CD4-positive, alpha-beta T cell treated with Interleukin-17A for 4 hours (primary cell): ENCODE results near the gene KCNJ6.

ENCODE experiments used
- DNase-seq: peaks from one replicate; pipeline ENCODE4 v3.0.0-alpha.2; 2020; ENCODE audit warnings: mixed read lengths

Gene KCNJ6

GRCh38 chr21:37904856-37905255 lies 11.4 kb downstream of the KCNJ6 start:
- no peak for DNase-seq

- DNase-seq, result no peak
Measured at GRCh38 chr21:37903396-37903795, 12.9 kb downstream of the KCNJ6 start.

GRCh38 chr21:37899146-37899545 lies 17.1 kb downstream of the KCNJ6 start:
- no peak for DNase-seq

DNA sequence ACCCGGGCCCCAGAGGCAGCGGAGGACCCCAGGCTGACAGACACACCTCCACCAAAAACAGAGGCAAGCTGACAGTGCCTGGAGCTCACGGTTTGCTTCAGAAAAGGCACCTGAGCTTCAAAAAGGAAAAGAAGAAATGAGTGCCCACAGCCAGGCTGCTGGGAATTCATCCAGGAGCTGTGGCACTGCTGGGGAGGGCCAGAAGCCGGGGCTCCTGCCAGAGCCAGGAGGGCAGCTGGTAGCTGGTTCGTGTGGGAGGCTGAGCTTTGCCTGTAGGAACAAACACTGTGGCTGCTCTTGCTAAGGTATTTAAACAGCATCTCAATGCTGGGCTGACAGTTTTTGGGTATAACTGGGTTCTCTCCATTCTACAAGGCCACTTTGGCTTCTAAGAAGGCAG lies 19.5 kb downstream of the KCNJ6 start:
- no peak for DNase-seq

DNA sequence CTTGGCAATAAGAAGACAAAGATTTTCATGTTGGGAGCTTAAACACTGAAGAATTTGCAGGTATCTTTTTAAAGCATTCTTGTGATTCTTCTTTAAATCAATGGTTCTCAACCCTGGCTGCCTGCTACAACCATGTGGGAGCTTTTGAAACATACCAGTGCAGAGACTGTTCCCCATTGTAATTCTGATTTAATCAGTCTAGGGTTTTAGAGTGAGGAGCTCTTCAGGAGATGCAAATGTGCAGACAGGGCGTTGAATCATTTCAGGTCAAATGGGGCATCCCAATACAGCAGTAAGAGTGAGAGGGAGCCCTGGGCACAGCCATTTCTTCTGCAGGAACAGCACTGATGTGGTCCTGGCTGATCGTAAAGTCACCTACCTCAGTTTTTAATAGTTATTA lies 24.3 kb downstream of the KCNJ6 start:
- no peak for DNase-seq

DNA sequence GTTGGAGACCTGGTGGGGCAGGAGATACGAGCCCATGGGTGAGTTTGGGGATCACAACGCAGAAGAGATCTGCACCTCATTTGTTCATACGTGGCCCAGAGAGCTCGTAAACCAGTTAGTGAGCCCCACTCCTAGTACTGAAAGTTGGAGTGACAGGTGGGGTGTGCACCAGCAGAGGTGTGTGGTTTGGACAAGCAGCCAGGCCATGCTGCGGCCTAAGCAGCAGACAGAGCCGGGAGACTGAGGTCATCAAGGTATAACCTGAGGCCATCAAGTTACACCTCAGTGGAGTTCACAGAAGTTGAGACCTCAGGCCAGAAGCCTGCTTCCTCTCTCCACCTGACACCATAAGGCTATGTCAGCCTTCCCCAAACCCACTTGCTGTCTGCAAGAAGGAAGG lies 27.6 kb downstream of the KCNJ6 start:
- DNase-seq, result no peak

GRCh38 chr21:37886726-37887299 lies 29.4 kb downstream of the KCNJ6 start:
- no peak for DNase-seq

GRCh38 chr21:37886120-37886519 lies 30.1 kb downstream of the KCNJ6 start:
- no peak for DNase-seq

DNA sequence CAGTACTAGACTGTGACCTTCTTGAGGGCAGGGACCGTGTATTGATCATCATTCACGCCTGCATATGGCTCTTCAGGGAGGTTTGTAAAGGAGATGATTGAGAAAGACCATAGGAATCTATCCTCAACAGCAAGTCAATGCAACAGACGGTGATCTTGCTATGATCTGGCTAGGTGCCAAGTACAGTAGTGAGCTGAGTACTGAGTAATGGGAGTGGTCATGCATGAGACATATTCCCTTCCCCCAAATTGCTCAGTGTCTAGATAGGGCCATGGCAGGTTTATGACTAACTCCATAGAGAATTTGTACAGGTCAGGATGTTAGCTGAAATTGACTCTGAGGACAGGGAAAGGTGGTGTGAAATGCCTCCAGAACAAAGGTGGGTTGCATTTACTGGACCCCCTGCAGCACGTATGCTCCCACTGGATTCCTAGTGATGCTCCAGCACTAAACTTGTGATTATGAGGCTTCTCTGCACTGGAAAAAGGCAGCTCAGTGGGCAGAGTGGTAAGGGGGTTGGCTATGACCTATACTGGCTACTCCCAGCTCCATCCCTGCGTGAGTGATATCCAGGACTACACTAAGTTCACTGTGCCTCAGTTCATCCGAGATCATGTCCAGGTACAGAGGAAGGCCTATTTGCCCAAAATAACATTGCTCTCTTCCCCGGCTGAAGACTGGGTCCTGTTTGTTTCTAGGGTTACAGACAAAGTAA lies 37.2 kb downstream of the KCNJ6 start:
- no peak for DNase-seq

DNA sequence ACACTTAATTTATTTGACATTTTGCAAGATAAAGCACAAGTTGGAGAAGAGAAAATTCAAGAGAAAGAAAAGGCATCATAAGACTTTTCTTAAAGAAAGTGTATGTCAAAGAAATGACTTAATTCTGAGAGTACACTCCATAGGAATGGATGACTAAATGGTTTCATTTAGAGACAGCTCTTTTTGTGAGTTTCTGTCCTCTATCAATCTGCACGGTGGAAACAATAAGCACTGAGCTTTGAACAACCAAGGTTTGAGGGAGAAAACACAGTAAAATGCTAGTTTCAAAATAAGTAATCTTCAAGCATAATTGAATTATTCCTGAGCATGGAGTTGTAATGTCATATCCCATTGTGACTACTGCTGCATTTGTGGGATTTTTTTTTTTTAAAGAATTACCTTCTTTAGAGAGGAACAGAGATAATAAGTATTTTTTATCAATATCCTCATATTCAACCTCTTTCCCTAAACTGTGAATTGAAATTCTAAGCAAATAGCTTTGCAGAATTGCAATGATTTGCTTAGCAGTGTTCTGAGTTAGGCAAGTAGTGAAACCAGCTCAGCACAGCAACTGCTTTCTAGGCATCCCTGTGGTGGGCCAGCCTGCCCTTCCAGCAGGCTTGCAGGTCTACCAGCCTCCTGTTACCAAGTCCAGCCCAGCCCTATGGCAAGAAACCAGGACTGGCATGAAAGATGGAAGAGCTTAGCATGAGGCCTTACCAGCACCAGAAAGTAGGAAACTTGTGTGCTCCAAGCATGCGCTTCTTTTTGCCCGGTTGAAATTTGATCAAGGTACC lies 38.2 kb downstream of the KCNJ6 start:
- DNase-seq, result no peak

DNA sequence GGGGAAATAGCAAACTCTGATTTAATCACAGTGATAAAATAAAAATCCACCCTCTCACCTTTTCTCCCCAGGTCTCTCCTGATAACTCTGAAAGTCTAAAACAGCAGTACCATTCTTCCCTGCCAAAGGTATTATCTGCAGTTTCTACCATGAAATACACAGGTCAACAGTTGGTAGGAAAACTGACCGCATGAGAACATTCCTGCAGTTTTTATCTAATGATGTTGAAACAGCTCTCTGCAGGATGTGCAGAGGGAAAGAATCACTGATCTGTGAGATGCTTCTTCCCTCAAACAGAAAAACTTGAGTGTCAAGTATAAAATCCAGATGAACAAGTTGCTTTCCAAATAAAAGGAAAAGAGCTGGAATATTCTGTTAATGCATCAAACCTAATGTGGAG lies 39.1 kb downstream of the KCNJ6 start:
- DNase-seq, result no peak

DNA sequence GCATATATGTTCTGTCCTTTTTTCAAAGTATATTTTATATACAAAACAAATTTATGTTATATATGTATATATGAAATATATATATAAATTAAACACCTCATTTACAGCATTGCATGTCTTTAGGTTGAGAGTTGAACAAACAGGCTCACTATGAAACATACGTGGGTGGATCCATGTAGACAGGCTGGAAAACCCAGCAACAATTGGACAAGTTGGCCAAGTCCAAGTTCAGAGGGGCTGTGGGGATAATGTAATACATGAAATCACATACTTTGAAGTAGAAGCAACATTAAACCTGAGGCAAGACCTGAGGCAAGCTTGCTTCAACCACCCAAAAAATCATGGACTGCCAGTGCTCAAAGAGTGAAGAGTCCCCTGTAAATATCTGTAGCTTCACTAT lies 39.7 kb downstream of the KCNJ6 start:
- no peak for DNase-seq

DNA sequence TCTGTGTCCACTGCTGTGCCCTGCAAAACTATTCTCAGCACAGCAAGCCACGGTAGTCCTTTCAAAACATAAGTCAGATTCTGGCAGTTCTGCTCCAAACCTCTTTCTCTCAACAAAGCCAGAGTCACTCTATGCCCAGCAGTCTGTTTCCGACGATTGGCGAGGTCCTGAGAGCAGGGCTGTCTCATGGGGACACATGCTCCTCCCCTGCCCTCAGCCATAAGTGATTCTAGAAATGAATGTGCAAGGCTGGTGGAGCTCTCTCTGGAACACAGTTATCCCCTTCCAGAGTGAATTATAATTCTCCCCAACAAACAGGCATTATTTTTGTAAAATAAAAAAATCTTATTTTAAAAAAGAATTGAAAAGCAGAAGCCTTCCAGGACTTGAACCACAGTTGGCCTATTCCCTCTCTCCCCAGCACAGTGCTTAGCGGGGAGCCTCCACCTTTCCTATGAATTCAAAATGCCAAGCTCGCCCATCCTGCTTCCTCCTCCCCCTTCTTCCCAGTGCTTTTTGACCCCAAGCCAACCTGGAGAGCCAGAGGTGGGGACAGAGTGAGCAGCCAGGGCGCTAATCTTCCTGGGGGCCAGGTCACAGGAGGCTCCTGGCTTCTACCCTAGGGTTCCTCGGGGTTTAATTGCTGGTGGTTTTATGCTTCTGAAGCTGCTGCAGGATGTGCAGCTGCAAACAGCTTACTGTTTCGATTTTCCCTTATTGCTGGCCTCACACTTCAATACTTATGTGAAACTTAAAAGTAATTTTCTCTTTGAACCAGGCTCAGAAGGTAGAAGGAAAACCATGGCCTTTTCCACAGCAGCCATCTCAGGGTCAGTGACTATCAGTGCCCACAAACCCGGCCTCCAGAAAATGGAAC lies 41.1 kb downstream of the KCNJ6 start:
- no peak for DNase-seq

DNA sequence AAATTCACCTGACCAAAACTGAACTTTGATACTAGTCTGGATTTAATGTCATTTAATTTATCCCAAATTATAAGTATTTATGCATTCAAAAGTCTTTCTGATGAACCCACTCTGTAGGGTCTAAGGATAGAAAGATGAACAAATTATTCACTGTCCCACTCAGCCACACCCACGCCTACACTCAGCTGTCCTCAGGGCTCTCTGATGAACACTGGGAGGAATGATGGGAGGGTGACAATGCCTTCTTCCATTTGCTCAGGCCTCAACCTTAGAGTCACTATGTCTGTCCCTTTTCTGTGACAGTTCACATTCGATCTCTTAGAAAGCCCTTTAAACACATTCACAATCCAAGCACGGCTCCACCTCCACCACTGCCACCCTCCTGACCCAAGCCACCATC lies 41.8 kb downstream of the KCNJ6 start:
- no peak for DNase-seq

- no peak for DNase-seq
Measured at GRCh38 chr21:37873655-37874054, 42.6 kb downstream of the KCNJ6 start.

- no peak for DNase-seq
Measured at GRCh38 chr21:37871121-37871862, 45.0 kb downstream of the KCNJ6 start.

GRCh38 chr21:37870221-37870620 lies 46.0 kb downstream of the KCNJ6 start:
- DNase-seq, result no peak

DNA sequence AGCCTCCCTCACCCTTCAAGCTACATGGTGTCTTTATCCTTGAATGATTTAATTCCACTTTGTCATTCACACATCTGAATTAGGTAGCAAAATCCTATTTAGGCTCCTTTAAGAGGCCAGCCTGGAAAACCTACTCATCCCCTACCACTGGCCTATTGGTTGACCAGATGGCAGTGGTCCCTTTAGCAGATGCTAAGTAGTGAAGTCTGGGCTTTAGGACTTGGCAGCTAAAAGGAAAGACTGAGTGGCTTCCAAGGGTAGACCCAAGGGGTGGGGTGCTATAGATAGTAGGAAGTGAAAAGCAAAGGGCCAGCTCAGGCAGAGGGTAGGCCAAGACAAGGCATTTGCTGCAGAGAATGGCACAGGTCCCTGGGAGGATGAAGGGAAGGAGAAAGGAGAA lies 46.6 kb downstream of the KCNJ6 start:
- DNase-seq, result no peak

DNA sequence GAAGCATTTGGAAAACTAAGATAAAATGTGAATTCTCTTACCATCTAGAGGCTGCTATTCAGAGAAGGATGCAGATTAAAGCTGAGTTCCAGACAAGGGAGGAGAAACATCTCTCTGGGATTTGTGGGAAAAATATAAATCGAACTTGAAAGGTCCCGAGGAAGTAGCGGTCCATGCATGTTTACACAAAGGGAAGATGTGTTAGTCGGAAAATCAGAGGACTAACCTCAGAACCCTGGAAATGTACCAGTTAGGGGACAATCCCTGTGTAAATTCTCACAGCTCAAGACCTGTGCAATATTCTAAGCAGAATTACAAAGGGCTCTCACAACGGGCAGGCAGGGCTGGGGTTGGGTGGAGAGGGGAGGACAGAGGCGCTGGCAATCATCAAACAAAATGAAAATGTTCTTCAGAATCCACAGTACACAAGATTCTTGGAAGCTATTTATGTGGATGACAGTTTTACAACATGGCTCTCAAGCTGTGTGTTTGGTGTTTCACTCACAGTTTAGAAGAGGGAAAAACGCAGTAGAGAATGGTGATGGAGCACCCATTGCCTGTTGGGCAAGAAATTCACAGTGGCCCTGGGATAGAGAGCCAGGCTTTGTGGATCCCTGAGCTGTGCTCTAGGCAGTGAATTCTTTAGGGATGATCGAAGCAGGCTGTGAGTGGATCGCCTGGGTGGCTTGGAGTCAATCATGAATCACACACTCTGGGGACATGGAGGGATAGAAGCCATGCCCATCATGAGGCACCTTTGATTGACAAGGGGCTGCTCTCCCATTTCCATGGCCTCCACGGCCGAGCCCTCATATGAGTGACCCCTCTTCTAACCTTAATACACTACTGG lies 47.6 kb downstream of the KCNJ6 start:
- no peak for DNase-seq

GRCh38 chr21:37866027-37866426 lies 50.2 kb downstream of the KCNJ6 start:
- no peak for DNase-seq

DNA sequence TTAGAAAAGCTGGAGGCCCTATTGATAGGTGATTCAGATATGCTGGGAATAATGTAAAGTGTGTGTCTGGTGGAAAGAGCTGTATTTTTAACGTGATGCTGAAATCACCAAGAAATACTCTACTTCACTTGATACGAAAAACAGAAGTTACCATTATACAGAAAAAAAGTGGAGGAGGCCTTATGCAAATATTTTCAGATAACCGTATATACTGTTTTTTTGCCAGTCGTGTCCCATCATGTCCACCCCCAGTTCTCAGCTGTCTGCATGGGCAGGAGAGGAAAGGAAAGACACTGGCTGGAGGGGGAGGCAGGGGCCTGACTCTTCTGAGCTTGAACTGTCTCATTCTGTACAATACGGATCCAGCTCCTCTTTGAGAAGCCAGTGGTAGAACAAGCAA lies 51.1 kb downstream of the KCNJ6 start:
- no peak for DNase-seq
